ENCODE measurements around the gene C1orf35.
A peak's percentile ranks its signal among the peaks of the same experiment; 100 is the strongest.

C1orf35 gene

DNA sequence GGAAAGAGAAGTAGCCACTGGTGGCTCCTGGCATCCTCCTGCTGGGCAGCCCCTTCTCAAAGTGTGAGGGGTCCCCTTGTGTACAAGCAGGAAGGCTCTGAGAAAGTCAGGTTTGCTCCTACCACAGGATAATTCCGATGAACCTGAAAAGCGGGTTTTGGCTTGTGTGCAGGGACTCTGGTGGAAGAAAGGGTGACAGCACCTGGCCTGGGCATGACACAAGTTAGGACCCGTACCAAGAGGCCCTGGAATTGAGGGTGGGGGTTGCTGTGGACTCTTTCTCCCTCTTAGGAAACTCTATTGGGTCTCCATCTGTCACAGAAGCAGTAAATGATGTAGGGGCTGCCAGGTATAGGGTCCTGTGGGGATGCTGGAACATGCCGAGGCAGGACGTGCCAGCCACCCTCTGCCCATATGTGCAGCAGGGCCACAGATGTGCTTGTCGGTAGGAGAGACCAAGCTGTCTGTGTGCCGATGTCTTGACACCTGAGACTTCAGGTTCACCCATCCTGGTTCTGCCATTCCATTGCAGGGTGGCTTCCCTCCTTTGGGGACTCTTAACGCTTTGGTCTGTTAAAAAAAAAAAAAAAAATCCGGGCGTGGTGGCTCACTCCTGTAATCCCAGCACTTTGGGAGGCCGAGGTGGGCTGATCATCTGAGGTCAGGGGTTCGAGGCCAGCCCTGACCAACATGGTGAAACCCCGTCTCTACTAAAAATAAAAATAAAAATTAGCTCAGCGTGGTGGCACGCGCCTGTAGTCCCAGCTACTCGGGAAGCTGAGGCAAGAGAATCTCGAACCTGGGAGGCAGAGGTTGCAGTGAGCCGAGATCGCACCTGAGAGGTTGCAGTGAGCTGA is 9.8 kb downstream of the C1orf35 start:
- no peak for DNase-seq

DNA sequence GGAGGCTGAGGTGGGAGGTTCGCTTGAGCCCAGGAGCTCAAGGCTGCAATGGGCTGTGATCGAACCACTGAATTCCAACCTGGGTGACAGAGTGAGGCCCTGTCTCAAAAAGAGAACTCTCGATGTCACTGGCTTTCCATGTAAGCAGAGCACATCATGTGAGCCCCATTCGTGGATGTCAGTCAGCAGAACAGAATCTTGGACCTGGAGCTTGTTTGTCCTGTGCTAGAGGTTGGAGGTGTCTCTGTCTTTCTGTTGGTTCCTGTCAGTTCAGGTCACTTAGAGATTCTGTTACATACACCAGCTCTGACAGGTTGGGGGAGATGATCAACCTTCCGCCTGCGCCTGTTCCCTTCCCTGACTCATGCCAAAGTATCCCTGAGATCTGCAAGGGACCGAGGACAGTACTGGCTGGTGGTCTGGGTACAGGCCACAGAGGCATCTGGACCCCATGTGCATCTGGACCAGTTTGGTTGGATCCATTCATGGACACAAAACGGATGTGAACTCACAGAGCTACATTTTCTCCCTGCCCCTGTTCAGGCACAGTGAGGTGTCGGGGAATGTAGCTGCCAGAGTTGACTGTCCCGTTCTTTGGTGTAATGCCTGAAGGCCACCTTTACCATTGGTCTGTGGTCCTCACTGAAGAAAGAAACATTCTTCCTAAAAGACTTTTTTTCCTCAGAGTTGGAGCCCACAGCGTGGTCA is 10.6 kb downstream of the C1orf35 start:
- DNase-seq, result no peak

DNA sequence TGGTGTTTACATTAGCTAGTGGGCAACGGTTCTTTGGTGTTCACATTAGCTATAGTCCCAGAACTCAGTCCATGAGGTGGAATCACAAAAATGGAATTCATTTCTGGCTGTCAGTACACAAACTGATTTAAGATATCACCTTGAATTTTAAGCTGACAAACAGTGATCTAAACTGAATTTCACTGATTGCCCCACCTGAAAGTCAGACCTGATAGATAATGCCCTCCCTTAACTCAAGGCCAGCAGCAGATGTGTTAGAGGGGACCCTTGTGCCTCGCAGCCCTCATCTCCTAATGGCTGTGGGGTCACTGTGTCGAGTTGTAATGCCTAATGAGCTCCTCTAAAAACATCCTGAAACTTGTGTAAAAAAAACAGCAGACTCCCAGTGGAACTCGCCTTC is 12.0 kb downstream of the C1orf35 start:
- DNase-seq, result no peak

DNA sequence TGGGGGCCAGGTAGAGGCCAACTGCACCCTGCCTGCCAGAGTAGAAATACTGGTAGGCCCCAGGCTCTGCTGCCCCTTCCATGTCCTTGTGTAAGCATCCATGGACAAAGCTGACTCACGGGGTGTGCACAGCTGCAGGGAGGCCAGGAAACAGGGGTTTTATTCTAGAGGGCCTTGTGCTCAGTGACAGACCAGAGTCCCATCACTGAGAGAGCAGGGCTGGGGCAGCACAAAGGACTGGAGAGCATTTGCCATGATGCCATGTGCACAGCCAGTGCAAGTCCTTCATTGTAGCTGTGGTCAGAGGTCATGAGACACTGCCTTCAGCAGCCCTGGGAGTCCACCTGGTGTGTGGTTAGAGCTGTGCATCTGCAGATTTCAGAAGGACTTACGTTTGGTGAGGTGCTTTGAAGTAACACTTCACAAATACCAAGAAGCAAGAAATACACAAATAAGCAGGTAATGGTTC is 12.5 kb downstream of the C1orf35 start:
- no peak for DNase-seq

DNA sequence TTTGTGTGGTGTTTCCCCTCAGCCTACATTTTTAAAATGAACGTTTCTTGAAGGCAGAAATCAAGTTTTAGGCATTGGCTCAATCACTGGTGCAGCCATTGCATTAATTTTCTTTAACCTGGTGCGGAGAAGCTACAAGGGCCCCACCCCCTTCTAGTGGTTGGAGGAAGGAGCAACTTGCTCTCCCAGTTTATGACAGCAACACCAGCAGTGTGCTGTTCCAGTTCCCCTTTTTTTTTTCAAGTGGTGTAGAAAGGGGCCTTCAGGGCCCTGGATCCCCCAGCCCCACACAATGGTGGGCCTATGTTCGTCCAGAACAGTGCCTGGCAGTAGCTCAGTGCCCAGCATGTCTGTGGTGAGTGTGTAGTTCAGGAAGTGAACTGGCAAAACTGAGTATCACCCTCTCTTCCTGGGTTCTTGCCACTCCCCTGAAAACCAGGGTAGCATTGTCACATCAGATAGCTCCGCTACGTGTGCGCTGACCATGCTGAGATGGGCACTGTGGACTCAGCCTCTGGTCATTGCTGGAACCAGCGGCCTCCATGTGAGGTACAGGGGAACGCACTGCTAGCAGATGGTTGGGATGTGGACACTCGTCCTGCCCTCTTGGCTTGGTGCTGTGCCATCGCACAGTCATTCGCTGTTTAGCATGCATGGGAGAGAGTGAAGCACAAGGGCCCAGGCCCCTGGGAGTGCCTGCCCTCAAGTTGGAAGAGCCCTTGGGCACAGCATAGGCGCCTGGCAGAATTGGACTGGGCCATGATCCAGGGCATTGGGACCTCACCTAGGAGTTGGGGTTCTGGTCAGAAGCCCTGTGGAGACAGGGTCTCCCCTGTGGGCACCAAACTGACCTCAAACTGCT is 13.4 kb downstream of the C1orf35 start:
- no peak for DNase-seq

DNA sequence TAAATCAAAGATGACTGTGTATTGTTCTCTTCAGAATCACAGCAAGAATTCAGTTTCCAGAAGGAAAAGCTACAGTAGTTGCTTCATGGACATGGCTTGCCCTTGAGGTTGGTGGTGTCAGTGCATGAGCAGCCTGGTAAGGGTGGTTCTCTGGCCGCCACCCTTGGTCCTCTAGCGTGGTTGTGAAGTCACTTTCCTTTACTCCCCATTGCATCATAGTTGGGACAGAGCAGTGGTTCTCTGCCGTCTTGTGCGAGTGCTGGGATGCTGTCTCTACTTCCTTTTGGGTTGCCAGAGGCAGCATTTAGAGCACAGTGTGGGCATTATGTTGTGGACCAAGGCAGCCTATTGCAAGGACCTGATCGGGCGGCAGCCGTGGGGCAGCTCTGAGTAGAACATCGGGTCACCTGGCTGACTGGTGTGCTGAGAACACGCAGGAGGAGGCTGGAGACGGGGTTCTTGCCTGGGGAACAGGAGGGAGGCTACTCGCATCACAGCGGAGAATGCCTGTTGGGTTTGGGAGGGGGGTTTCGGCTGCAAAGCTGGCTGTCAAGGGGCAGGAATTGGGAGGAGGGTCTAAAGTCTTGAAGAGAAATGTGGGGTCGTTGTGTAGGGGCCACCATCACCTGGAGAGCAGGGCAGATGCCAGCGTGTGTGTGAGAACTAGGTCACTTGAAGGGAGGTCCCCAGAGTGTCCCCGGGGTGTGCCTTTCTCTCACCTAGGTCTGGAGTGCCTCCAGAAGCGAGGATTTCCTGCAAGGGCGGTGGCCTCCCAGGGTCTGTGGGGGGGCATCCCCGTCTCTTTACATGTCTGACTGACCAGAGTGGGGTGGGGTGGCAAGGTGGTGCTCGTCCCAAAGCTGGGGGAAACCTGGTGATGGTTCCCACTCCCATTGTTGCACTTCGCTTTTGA is 14.3 kb downstream of the C1orf35 start:
- no peak for DNase-seq

DNA sequence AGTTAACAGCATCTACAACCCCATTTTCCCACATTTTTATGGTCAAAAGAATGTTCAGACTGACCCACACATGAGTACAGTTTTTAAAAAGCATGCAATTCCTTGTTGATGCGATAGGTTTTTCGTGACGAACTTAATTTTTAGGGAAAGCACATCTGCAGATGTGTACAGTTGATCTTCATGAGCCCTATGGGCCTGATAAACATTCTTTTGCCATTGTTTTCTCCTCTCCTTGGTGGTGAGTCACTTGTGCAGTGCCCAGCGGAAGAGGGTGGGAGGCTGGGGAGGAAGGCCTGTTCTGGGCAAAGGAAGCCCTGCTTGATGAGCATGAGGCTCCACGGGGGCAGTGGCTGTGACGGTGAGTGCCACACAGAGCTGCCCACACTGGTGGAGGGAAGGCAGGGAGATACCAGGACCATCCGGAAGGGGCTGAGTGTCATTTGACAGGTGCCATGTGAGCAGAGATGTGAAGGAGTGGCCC is 15.3 kb downstream of the C1orf35 start:
- no peak for DNase-seq

DNA sequence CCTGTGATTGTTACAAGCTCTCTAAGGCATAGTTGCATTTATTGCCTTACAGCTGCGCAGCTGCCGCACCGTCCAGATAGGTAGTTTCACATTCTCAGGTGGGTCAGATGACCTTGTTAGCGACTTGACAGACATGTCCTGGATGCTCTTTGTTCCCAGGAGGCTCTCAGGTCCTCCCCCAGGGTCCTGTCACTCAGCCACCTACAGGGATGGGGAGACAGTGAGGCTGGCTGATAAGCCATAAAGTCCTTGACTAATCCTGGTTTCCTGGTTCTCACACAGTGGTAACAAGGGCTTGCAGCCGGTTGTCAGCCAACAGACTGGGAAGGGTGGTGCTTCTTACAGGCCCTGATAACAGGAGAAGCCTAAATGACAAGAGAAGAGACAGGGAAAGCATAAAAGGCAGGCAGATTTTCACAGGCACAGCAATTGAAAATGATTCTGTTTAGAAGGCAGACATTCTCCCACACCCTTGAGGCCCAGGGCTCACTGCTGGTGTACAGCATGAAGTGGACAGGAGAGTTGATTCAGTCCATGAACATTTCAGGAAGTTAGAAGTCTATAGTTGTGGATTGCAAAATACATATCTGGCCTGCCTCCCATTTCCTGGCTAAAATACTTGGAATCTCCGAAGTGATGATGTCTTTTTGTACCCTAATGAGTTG is 17.7 kb downstream of the C1orf35 start:
- DNase-seq, result no peak

DNA sequence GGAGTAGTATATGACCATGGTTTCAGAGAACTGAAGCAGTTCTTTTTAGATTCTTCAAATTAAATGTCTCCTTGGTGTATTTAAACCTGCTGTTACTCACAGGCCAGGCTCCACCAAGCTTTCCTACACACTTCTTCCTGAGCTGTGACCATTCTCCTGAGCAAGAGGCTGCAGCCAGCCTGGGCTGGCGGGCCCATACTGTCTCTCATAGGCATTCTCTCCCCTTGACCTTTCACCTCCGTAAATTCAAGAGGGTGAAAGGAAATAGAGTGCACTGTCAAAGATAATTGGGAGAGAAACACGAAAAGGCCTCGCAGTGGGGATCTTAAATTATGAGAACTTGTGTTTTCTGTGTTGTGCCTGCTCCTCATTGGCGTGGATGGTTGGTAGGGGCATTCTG is 18.3 kb downstream of the C1orf35 start:
- DNase-seq, result no peak

DNA sequence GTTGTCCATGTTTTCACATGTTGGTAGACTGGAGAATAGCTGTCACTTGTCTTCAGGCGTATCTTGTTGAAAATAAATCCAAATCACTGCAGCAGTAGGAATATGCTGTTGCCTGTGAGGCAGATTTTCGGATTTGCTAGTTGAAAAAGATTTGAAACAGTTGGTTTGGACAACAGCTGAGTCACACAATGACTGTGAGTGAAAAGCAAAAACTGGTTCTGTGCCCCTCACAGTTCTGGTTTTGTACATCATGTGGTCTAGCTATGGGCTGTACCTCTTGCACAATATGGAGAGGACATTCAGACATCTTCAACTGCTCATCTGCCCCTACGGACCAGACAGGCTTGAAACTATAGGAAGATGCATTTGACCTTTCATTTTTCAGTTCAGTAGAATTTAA is 18.8 kb downstream of the C1orf35 start:
- DNase-seq, result no peak

DNA sequence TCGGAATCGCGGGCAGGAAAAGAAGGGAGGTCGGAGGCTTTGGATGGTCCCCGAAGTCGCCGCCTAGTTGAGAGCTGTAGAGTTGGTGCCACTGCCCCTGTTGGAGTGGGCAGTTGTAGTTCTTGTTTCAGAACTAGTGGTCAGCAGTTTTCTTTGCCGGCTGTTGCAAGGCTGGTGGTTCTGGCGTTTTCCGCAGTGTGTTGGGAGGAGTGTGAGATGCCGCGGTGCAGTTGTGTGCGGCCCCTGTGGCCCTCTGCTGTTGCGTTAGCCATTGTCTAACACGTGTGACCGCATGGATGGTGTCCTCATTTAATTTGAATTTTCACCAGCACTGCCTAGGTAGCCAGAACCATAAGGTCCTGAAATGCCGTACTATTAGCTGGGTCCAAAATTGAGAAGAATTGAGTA is 19.2 kb downstream of the C1orf35 start:
- DNase-seq, result no peak

DNA sequence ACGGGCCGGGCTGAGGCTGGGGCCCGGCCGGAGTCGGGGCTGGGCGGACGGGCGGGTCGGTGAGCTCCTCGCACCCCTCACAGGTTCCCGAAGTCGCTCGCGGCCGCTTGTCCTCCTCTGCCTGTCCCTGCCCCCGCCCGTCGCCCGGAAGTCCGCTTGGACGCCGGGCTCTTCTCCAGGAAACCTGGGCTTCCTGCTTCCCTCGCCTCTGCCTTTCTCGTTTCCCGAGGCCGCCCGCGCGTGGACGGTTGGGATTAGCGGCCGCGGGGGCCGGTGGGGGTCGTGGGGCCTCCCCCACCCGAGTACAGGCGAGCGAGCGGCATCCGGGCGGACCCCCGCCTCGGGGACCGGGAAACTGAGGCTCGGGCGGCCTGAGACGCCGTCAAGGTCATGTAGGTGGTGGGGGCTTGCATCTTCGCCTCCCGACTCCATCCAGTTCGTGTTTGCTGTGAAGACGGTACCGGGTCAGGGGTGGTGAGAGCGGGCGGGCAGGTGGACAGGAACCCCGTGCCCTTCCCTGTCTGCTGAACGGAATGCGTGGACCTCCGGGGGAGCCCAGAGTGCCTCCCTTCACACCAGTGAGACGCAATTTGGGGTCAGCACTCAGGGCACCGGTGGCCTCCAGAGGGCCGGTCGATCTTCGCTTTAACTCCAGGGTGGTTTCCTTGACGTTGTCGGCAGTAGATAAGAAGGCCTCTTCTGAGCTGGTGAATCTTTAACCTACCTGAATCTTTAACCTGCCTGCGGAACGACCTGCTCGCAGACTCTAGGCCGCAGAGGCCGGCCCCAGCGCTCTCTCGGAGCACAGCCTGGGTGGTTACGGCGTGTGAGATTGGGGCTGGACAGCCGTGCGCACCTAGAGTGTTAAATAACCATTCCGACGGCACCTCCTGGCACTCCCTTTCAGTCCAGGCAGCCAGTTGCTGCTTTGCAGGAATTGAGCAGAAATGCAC is 19.9 kb downstream of the C1orf35 start:
- DNase-seq, result no peak

DNA sequence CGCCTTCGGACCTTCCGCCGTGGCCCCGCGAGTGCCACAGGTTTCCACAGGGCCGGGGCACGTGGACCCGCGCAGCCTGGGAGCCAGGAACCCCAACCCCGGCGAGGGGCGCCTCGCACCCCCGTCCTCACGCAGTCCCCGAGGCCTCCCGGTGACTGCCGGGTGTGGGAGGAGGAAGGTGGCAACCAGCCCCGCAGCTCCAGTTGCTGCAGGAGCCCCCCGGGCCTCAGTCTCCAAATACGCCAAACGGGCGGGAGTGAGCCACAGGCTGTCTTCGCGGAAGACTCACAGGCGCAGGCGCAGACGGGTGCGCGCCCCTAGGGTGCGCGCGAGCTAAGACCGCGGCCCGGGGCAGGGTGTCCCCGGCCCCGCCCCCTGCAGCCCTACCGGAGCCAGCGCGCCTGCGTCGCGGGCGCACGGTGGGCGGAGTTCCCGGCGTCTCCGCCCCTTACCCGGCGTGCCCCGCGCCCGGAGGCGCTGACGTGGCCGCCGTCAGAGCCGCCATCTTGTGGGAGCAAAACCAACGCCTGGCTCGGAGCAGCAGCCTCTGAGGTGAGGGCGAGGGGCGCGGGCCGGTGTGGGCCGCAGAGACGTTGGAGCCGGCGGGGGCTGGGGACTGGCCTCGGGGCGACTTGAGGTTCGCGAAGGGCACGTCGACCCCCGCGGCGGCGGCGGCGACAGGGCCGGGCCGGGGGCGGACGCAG is 20.8 kb downstream of the C1orf35 start, which contains the start of gene ARF1:
Gene ARF1 (plus strand): TSS at position 495 of the 704 bp plus-strand sequence. CDS start 14,407 bp downstream, outside the sequence.
- peak; percentile 94 for DNase-seq

DNA sequence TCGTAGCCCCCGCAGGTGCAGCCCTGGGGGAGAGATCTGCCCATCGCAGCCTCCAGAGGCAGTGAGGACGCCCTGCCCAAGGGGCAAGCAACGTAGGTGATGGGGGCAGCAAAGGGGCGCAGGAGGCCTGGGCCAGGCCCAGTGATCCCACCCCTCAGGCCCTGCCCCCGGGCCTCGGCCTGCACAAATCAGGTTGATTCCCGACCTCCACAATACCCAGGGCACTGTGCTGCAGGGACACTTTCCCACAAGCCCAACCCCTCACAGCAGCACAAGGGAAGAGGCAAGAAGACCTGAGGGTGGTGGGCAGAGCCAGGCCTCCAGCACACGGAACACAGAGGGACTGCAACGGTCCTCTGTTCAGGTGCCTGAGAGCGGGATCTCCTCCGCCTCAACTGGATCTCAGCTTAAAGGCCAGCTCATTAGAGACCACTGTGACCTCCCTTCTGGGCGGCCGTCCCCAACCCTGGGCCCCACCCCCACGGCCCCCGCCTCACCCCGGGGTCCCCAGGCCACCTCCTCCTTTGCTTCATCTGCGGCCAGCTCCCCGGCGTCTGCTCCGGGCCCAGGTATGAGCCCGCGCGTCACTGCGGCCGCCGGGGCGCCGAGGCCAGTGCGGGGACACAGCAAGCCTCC is 21.4 kb downstream of the C1orf35 start:
- DNase-seq, result no peak

DNA sequence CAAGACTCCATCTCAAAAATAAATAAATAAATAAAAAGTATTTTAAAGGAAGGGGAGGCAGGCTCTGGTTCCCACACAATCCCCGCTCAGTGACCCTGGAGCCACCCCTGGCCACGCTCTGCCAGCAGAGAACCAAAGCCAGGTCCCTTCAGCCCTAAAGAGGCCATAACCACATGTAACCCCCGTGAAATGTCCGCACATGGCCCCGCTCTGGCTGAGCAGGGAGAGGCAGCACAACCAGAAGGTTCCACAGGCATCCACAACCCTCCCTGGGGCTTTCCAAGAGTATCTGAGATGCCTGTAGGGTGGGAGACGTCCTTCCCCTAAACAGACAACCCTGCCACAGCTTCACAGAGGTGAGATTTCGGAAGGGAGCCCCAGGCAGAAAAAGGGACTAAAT is 22.0 kb downstream of the C1orf35 start:
- no peak for DNase-seq

DNA sequence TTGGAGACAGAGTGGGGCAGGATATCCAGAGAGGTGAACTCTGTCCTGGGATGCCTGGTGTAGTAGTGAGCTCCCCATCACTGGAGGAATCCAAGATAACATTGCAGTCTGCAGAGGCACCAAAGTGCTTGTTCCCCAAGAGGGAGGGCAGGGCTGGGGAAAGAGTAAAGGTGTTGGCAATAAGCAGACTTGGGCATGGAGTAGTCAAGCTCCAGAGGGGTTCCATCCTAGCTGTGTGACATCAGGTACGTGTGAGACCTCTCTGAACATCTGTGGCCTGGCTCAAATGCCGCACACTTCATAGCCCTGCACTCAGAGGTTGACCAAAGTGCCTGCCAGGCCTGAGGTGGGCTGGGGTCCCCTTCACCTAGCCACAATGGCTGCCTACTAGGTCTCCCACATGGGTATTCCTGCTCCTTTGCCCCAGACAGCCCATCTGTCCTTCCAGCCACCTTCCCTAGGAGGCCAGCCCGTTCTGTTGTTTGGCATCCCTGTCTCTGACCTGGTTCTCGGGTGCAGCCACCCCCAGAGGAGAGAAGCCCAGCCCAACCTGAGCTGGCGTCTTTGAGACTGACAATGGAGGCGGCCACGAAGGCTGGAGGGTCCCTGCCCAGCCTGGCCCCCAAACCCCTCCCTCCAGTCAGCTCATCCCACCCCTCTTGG is 23.4 kb downstream of the C1orf35 start:
- DNase-seq, result no peak

DNA sequence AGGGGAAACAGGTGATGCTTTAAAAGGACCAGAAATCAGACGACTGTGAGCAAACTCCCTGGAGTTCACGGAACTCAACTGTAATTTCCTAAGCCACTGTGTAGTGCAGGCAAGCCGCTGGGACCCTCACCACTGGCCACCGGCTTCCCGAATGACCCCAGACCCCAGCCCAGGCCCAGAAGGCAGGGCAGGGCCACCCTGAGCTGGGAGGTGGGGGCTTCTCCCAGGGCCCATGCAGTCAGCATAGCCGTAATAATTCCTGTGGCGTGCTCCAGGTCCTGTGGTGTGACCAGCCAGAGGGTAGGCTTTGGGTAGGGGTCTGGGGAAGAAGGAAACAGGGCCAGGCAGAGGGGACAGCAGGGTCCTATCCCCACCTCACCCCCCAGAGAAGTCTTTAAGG is 24.1 kb downstream of the C1orf35 start:
- DNase-seq, result no peak
